Measurements from ENCODE around the gene PALB2. TPM values are rescaled to one million over a fixed set of nuclear protein-coding genes. Genes with fewer than 3 reads are reported as not detected.

The PALB2 gene
- total RNA-seq, 3 donors from 2014 or later = 22.1 to 27.3 (median 22.9) TPM

- H3K36me3 Mint-ChIP-seq (ENCODE audit: insufficient read depth) = peaks cover 37% of the 10 kb centered on the region
- H3K27me3 Mint-ChIP-seq (ENCODE audit: low read depth) = no peaks in the 10 kb centered on the region
- ATAC-seq (no peak), DNase-seq (no peak)
- no peak overlapping the region for H3K4me3 Mint-ChIP-seq
- no peaks in the 10 kb centered on the region for H3K9me3 Mint-ChIP-seq
- peaks cover 30% of the 10 kb centered on the region for H3K4me1 Mint-ChIP-seq (ENCODE audit: low read depth)
These were observed 79.5 kb downstream of the PALB2 start for GRCh38 chr16:23561586-23561985.

- Mint-ChIP-seq H3K9me3 (no peaks in the 10 kb centered on the region), H3K36me3 (ENCODE audit: insufficient read depth) (peaks cover 17% of the 10 kb centered on the region), H3K4me3 (peak overlapping the region; percentile 95), H3K4me1 (ENCODE audit: low read depth) (peaks cover 36% of the 10 kb centered on the region), H3K27me3 (ENCODE audit: low read depth) (no peaks in the 10 kb centered on the region)
- ATAC-seq (peak; percentile 13 to 16), DNase-seq (peak; percentile 4)
These were observed 83.1 kb downstream of the PALB2 start for GRCh38 chr16:23557779-23558702.

- no peaks in the 10 kb centered on the region for H3K27me3 Mint-ChIP-seq (ENCODE audit: low read depth)
- peaks cover 36% of the 10 kb centered on the region for H3K4me1 Mint-ChIP-seq (ENCODE audit: low read depth)
These were observed 84.0 kb downstream of the PALB2 start, which contains the start of the genes EARS2 and UBFD1 for GRCh38 chr16:23556881-23557778. EARS2 (minus strand) TSS chr16:23557350; CDS start chr16:23557343, 7 bp downstream. UBFD1 (plus strand) TSS chr16:23557727; CDS start chr16:23557743, 16 bp downstream.

GRCh38 chr16:23554536-23554935 is 86.6 kb downstream of the PALB2 start:
- H3K27me3 Mint-ChIP-seq (ENCODE audit: low read depth) = no peaks in the 10 kb centered on the region
- H3K36me3 Mint-ChIP-seq (ENCODE audit: insufficient read depth) = peaks cover 14% of the 10 kb centered on the region
- H3K9me3 Mint-ChIP-seq = no peaks in the 10 kb centered on the region
- DNase-seq (no peak), ATAC-seq (no peak)
- H3K4me1 Mint-ChIP-seq (ENCODE audit: low read depth) = peaks cover 24% of the 10 kb centered on the region
- no peak overlapping the region for H3K4me3 Mint-ChIP-seq

More at GRCh38 chr16:23556881-23557778, 84.0 kb downstream of the PALB2 start, which contains the start of the genes EARS2 and UBFD1:
- H3K4me3 Mint-ChIP-seq = peak within 1 kb of the TSS; percentile 95
- DNase-seq = peak; percentile 95
- peaks cover 15% of the 10 kb centered on the region for H3K36me3 Mint-ChIP-seq (ENCODE audit: insufficient read depth)
- peak; percentile 93 for ATAC-seq
- no peaks in the 10 kb centered on the region for H3K9me3 Mint-ChIP-seq

Other genes starting within 250 kb of the PALB2 start
- gene COG7, start 188.1 kb downstream of the PALB2 start, total RNA-seq = 10 to 100 TPM; 18.5 to 21.8 (median 20.0) TPM
- gene GGA2, start 130.8 kb downstream of the PALB2 start, total RNA-seq = 10 to 100 TPM; 66.0 to 82.9 (median 70.0) TPM
- gene EARS2, start 84.0 kb downstream of the PALB2 start, total RNA-seq = 10 to 100 TPM; 30.8 to 37.1 (median 33.3) TPM
- 10 to 100 TPM; 69.8 to 73.8 (median 70.0) TPM for gene UBFD1, start 83.6 kb downstream of the PALB2 start, total RNA-seq
- 100 to 1,000 TPM; 196 to 225 (median 220) TPM for gene NDUFAB1, start 45.0 kb downstream of the PALB2 start, total RNA-seq
- 10 to 100 TPM; 80.1 to 99.5 (median 94.7) TPM for gene DCTN5, start 156 bp upstream of the PALB2 start, total RNA-seq
- 1 to 10 TPM; 1.3 to 1.8 (median 1.5) TPM for gene PLK1, start 37.6 kb upstream of the PALB2 start, total RNA-seq
- gene ERN2, start 71.9 kb upstream of the PALB2 start, total RNA-seq = under 1 TPM in 1 of 3 donors, not detected in 2; 0.08 TPM
- not detected for gene CHP2, start 113.7 kb upstream of the PALB2 start, total RNA-seq
- gene PRKCB, start 194.7 kb upstream of the PALB2 start, total RNA-seq = 10 to 100 TPM; 41.4 to 66.8 (median 63.3) TPM